ENCODE data around the gene SLC2A6. TPM values are rescaled to one million over a fixed set of nuclear protein-coding genes. Genes with fewer than 3 reads are reported as not detected.

Gene SLC2A6
- total RNA-seq, 1 donor from 2014 or later: 4.1 TPM

- H3K4me3 Mint-ChIP-seq: no peak overlapping the region
- no peaks in the 10 kb centered on the region for H3K36me3 Mint-ChIP-seq (ENCODE audit: low read depth)
- intact Hi-C loops (cut with micrococcal nuclease): no loop called here
- no peaks in the 10 kb centered on the region for H3K4me1 Mint-ChIP-seq (ENCODE audit: low read depth)
- H3K27me3 Mint-ChIP-seq (ENCODE audit: insufficient read depth): peaks cover 1% of the 10 kb centered on the region
- DNase-seq (ENCODE audit: low spot score): no peak
- H3K9me3 Mint-ChIP-seq: no peaks in the 10 kb centered on the region
- H3K27ac Mint-ChIP-seq: no peak overlapping the region
Observed at GRCh38 chr9:133437753-133438531, 41.0 kb downstream of the SLC2A6 start.

DNA sequence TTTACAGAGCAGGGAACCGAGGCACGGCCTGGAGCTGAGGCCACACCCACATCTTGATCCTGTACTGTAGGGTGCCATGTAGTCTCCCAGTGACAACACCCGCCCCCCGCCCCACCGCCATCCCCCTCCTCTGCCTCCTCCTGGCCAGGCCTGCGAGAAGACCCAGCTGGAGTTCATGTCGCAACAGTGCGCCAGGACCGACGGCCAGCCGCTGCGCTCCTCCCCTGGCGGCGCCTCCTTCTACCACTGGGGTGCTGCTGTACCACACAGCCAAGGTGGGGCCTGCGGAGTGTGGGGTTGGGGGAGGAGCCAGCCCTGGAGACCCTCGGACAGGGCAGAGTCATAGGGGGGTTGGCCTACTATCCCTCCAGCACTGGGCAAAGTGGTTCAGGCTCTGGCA is 42.2 kb downstream of the SLC2A6 start:
- Mint-ChIP-seq H3K9me3 (no peaks in the 10 kb centered on the region), H3K27me3 (ENCODE audit: insufficient read depth) (peaks cover 2% of the 10 kb centered on the region), H3K4me3 (no peak overlapping the region), H3K27ac (no peak overlapping the region), H3K36me3 (ENCODE audit: low read depth) (no peaks in the 10 kb centered on the region), H3K4me1 (ENCODE audit: low read depth) (no peaks in the 10 kb centered on the region)
- DNase-seq (ENCODE audit: low spot score): no peak
- intact Hi-C loops (cut with micrococcal nuclease): no loop called here

DNA sequence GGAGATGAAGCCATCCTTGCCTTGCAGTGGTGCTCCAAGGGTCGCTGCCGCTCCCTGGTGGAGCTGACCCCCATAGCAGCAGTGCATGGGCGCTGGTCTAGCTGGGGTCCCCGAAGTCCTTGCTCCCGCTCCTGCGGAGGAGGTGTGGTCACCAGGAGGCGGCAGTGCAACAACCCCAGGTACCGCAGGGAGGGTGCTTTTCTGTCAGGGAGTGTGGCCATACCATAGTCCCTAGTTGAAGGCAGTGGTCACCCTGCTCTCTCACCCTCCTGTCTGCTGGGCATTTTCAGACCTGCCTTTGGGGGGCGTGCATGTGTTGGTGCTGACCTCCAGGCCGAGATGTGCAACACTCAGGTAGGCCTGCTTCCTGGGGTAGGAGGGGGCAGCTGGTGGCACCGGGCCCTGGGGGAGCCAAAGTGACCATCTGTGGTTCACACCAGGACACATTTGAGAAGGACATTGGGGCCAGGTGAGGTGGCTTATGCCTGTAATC is 45.5 kb downstream of the SLC2A6 start:
- intact Hi-C loops (cut with micrococcal nuclease): no loop called here
- Mint-ChIP-seq H3K27ac (no peak overlapping the region), H3K4me3 (no peak overlapping the region)

GRCh38 chr9:133430244-133430643 is 48.7 kb downstream of the SLC2A6 start:
- intact Hi-C loops (cut with micrococcal nuclease): no loop called here
- no peak for DNase-seq (ENCODE audit: low spot score)
- Mint-ChIP-seq H3K27ac (no peak overlapping the region), H3K4me1 (ENCODE audit: low read depth) (no peaks in the 10 kb centered on the region), H3K36me3 (ENCODE audit: low read depth) (no peaks in the 10 kb centered on the region), H3K27me3 (ENCODE audit: insufficient read depth) (peaks cover 30% of the 10 kb centered on the region), H3K4me3 (no peak overlapping the region), H3K9me3 (no peaks in the 10 kb centered on the region)

More for the DNA sequence above, 45.5 kb downstream of the SLC2A6 start:
- DNase-seq (ENCODE audit: low spot score): no peak
- no peaks in the 10 kb centered on the region for H3K4me1 Mint-ChIP-seq (ENCODE audit: low read depth)
- peaks cover 13% of the 10 kb centered on the region for H3K27me3 Mint-ChIP-seq (ENCODE audit: insufficient read depth)
- H3K9me3 Mint-ChIP-seq: no peaks in the 10 kb centered on the region
- no peaks in the 10 kb centered on the region for H3K36me3 Mint-ChIP-seq (ENCODE audit: low read depth)

DNA sequence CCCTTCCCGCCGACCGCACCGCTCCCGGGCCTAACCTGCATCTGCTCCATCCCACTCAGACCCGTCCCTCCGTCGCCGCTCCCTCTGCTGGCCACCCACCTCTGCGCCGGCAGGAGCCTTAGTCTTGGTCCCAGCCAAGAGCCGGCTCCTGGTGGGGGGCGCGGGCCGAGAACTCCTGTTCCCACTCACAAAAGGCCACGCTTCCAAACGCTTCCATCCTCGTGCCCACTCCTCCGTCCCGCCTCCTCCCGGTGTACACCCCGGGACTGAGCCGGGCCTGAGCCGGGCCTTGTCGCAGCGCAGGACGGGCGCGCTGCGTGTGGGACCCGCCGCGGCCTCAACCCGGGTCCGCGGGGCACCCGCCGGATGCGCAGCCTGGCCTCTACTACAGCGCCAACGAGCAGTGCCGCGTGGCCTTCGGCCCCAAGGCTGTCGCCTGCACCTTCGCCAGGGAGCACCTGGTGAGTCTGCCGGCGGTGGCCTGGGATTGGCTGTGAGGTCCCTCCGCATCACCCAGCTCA is 49.2 kb downstream of the SLC2A6 start:
- intact Hi-C loops (cut with micrococcal nuclease): no loop called here
- H3K27ac Mint-ChIP-seq: no peak overlapping the region
- H3K4me1 Mint-ChIP-seq (ENCODE audit: low read depth): no peaks in the 10 kb centered on the region
- H3K27me3 Mint-ChIP-seq (ENCODE audit: insufficient read depth): peaks cover 30% of the 10 kb centered on the region
- no peaks in the 10 kb centered on the region for H3K9me3 Mint-ChIP-seq
- H3K36me3 Mint-ChIP-seq (ENCODE audit: low read depth): no peaks in the 10 kb centered on the region
- DNase-seq (ENCODE audit: low spot score): no peak
- H3K4me3 Mint-ChIP-seq: no peak overlapping the region

GRCh38 chr9:133429214-133429613 is 49.7 kb downstream of the SLC2A6 start:
- no peak for DNase-seq (ENCODE audit: low spot score)
- Mint-ChIP-seq H3K36me3 (ENCODE audit: low read depth) (no peaks in the 10 kb centered on the region), H3K27me3 (ENCODE audit: insufficient read depth) (peaks cover 30% of the 10 kb centered on the region), H3K27ac (no peak overlapping the region), H3K4me1 (ENCODE audit: low read depth) (no peaks in the 10 kb centered on the region), H3K9me3 (no peaks in the 10 kb centered on the region), H3K4me3 (no peak overlapping the region)
- intact Hi-C loops (cut with micrococcal nuclease): no loop called here

GRCh38 chr9:133428617-133429101 is 50.2 kb downstream of the SLC2A6 start:
- Mint-ChIP-seq H3K36me3 (ENCODE audit: low read depth) (no peaks in the 10 kb centered on the region), H3K4me3 (no peak overlapping the region), H3K27ac (no peak overlapping the region), H3K27me3 (ENCODE audit: insufficient read depth) (peaks cover 30% of the 10 kb centered on the region), H3K9me3 (no peaks in the 10 kb centered on the region), H3K4me1 (ENCODE audit: low read depth) (no peaks in the 10 kb centered on the region)
- intact Hi-C loops (cut with micrococcal nuclease): no loop called here
- DNase-seq (ENCODE audit: low spot score): no peak

DNA sequence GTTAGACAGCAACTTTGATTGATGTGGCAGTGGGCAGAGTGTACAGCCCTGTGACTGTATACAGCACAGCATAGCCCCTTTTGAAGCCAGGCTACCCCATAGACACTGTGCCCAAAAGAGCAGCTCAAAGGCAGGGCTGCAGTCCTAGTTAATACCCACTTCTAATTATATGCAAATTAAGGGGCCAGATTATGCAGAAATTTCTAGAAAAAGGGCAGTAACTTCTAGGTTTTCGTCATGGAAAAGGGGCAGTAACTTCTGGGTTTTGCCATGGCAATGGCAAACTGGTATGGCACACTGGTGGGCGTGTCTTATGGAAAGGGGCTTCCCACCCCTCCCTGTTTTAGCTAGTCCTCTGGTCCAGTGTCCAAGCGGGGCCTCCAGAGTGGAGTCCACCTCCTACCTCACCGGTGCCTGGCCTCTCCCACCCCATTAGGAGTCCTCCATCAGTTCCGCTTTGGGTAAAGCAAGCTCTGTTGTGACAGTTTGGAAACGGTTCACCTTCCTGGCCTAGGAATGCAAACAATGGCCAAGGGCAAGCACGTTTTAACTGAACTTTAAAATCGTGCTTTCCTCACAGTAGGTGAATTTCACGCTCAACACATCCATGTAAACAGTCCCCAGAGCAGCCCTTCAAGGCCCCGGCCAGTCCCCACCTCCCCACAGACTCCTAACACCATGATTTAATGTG is 51.1 kb downstream of the SLC2A6 start:
- H3K4me3 Mint-ChIP-seq: no peak overlapping the region
- intact Hi-C loops (cut with micrococcal nuclease): no loop called here
- peaks cover 30% of the 10 kb centered on the region for H3K27me3 Mint-ChIP-seq (ENCODE audit: insufficient read depth)
- DNase-seq (ENCODE audit: low spot score): no peak
- H3K36me3 Mint-ChIP-seq (ENCODE audit: low read depth): no peaks in the 10 kb centered on the region
- no peak overlapping the region for H3K27ac Mint-ChIP-seq
- no peaks in the 10 kb centered on the region for H3K9me3 Mint-ChIP-seq
- no peaks in the 10 kb centered on the region for H3K4me1 Mint-ChIP-seq (ENCODE audit: low read depth)

DNA sequence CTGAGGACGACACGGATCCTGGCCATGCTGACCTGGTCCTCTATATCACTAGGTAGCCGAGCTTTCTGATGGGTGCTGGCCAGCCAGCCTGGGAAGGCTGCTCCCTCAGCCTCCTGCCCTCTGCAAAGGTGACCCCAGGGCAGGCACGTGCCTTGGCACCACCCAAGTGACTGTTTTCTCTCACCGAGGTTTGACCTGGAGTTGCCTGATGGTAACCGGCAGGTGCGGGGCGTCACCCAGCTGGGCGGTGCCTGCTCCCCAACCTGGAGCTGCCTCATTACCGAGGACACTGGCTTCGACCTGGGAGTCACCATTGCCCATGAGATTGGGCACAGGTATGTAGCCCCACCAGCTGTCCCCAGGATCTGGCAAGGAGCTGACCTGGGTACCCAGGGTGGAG is 52.9 kb downstream of the SLC2A6 start:
- intact Hi-C loops (cut with micrococcal nuclease): no loop called here
- DNase-seq (ENCODE audit: low spot score): no peak
- H3K27ac Mint-ChIP-seq: no peak overlapping the region
- peaks cover 27% of the 10 kb centered on the region for H3K27me3 Mint-ChIP-seq (ENCODE audit: insufficient read depth)
- H3K36me3 Mint-ChIP-seq (ENCODE audit: low read depth): no peaks in the 10 kb centered on the region
- H3K4me1 Mint-ChIP-seq (ENCODE audit: low read depth): peaks cover 6% of the 10 kb centered on the region
- H3K4me3 Mint-ChIP-seq: no peak overlapping the region
- no peaks in the 10 kb centered on the region for H3K9me3 Mint-ChIP-seq

DNA sequence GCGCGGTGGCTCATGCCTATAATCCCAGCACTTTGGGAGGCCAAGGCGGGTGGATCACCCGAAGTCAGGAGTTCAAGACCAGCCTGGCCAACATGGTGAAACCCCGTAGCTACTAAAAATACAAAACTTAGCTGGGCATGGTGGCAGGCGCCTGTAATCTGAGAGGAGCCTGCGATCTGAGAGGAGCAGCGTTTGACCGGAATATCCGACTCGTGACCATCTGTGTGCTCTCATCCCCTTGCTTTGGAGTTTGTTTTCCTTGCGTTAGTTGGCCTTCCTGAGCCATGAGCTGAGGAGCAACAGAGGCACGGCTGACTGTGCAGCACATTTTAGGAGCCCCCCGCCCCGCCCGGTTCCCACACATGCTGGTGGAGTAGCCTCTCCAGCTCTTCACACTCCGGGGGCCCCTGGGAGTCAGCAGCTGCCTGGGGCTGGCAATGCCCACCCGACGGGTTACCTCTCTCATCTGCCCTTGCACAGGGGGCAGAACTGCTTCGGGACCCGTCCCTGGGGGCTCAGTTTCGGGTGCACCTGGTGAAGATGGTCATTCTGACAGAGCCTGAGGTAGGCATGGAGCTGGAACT is 53.8 kb downstream of the SLC2A6 start:
- H3K27me3 Mint-ChIP-seq (ENCODE audit: insufficient read depth): peaks cover 25% of the 10 kb centered on the region

DNA sequence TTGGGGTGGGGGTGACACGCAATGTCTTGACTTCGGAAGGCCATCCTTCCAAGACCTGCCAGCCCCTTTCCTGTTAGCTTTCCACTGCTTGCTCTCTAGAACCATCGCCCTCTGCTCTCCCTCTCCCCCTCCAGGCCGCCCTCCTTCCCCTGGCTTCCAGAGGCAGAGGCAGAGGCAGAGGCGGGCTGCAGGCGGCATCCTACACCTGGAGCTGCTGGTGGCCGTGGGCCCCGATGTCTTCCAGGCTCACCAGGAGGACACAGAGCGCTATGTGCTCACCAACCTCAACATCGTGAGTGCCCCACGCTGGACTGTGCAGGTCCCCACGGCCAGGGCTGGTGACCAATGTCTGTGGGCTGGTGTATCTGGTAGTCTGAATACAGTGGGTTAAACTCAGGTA is 54.7 kb downstream of the SLC2A6 start:
- Mint-ChIP-seq H3K27me3 (ENCODE audit: insufficient read depth) (peaks cover 20% of the 10 kb centered on the region), H3K36me3 (ENCODE audit: low read depth) (no peaks in the 10 kb centered on the region), H3K9me3 (no peaks in the 10 kb centered on the region), H3K27ac (no peak overlapping the region), H3K4me3 (no peak overlapping the region), H3K4me1 (ENCODE audit: low read depth) (peaks cover 16% of the 10 kb centered on the region)
- no peak for DNase-seq (ENCODE audit: low spot score)
- intact Hi-C loops (cut with micrococcal nuclease): no loop called here

More for the DNA sequence above, 53.8 kb downstream of the SLC2A6 start:
- H3K9me3 Mint-ChIP-seq: no peaks in the 10 kb centered on the region
- H3K4me3 Mint-ChIP-seq: no peak overlapping the region
- no peak overlapping the region for H3K27ac Mint-ChIP-seq
- DNase-seq (ENCODE audit: low spot score): no peak
- H3K36me3 Mint-ChIP-seq (ENCODE audit: low read depth): no peaks in the 10 kb centered on the region
- peaks cover 12% of the 10 kb centered on the region for H3K4me1 Mint-ChIP-seq (ENCODE audit: low read depth)
- intact Hi-C loops (cut with micrococcal nuclease): no loop called here

DNA sequence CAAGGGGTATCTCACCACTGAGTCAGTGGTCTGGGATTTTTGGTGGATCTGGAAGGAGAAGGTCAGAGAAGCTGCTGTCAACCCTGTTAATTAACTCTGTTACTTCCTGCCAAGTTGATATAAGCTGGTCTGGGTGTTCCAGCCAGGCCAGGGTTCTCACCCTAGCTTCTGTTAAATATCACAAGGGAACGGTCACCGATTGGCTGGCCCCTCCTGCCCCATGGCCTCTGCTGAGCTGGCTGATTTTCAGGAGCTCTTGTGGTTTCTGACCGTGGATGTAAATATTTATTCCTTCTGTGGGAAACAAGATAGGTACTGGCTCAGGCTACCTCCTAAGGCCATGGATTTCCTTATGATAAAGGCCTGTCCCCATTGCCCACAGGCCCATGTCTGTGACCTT is 55.7 kb downstream of the SLC2A6 start:
- no peak overlapping the region for H3K27ac Mint-ChIP-seq
- peaks cover 26% of the 10 kb centered on the region for H3K4me1 Mint-ChIP-seq (ENCODE audit: low read depth)
- H3K36me3 Mint-ChIP-seq (ENCODE audit: low read depth): no peaks in the 10 kb centered on the region
- no peak overlapping the region for H3K4me3 Mint-ChIP-seq
- H3K27me3 Mint-ChIP-seq (ENCODE audit: insufficient read depth): peaks cover 18% of the 10 kb centered on the region
- intact Hi-C loops (cut with micrococcal nuclease): no loop called here
- no peaks in the 10 kb centered on the region for H3K9me3 Mint-ChIP-seq
- no peak for DNase-seq (ENCODE audit: low spot score)
